GM18861 (cell line): ENCODE results near the gene DLGAP1.

Experiments
- ATAC-seq: cut with Tn5 transposase; IDR thresholded peaks from one replicate; pipeline ENCODE4 v1.9.1; 2021; ENCODE audit not compliant: unreplicated experiment

Gene DLGAP1

DNA sequence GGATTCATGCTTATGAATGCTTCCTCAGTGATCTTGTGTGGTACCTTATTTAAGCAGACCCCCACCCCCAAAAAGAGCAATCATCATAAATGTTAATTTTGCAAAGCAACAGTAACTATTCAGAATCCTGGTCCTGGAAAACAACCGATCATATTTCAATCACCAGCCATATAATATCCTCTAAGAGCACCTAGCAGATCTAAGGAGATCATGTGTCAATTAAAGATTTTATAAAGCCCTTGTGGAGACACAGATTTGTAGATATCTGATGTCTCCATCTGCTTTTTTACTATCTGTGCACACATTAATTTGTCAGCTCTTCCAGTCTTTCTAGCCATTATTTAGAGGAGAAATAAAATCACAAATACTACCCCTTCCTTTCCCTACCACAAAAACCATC, 581.4 kb downstream of the DLGAP1 start:
- no peak for ATAC-seq

DNA sequence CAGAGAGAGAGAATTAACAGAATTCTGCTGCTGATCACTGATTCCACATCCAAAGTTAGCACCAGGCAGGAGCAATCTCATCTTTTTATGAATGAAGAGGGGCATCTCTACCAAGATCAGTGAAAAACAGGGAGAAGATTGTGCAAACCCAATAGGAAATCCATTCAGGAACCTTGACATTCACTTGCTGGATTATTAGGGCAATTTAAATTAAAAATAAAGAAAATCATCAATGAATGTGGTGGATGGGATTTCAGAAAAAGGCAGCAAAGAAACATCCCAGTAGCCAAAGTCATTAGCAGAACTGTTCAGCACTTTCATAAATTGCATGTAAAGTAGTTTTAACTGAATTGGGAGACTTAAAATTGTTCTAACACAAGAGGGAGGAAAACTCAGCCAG, 581.9 kb downstream of the DLGAP1 start:
- ATAC-seq, result no peak

DNA sequence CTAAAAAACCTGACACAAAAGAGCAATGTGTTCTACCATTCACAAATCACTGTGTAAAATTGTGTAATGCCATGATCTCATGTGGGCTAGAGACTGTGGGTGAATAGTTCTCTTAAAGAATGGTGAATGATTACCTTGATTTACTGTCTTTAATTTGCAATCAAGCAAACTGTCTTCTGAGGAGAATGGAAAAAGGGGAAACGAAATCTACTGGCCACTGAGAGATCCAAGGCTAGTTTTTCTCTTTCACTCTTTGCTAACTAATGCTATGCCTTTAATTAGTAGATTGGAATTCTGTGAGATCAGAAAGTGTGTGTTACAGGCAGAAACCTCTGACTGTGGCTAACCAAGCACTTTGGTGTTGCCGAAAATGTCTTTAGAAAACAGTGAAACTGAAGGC, 582.5 kb downstream of the DLGAP1 start:
- no peak for ATAC-seq

DNA sequence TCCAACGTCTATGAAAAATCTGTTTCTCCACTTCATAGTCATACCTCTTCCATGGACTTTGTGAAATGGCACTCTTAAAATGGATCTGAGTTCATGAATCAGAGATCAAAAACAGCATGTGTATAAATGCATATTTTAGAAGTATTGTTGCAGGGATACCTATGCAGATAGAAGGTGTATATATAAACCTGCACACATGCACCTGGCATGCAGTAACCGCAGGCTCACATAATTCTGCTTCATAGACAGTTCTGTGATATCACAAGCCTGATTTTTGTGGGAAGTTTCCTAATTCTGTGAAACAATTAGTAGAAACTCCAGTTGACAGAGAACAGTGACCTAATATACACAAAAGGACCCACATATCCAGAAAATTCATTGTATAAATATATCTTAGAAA, 583.4 kb downstream of the DLGAP1 start:
- ATAC-seq, result no peak

DNA sequence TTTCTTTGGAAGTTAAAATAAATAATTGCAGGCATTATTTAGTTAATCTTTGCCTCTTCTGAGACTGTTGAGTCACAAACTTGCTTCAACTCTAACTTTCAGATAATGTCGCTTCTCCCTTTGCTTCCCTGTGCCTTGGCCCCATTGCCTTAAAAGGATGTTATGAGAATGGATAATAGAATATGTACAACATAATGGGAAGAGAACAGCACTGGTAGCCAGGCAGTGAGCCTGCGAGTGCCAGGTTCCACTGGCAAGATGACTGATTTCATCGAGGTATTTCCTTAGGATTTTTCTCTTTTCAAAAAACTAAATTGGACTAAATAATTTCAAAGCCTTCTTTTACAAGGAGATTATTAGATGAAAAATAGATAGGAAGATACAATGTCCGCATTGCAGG, 584.2 kb downstream of the DLGAP1 start:
- ATAC-seq, result no peak

DNA sequence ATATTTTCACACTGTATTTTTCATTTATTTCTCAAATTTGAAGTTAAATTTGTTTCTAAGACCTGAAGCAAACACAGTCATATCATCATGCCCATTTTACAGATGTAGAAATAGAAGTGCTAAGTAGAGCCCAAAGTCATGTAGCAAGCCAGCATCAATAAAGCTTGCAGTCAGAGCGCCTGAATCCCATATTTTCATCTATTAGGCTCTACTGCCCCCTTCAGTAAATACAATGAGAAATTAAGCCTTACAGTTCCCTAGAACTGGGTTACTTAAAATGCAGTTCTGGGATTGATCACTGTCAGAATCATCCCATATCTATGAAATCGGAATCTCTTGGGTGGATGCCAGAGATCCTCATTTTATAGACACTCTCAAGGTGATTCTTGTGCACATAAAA, 585.3 kb downstream of the DLGAP1 start:
- ATAC-seq, result no peak

DNA sequence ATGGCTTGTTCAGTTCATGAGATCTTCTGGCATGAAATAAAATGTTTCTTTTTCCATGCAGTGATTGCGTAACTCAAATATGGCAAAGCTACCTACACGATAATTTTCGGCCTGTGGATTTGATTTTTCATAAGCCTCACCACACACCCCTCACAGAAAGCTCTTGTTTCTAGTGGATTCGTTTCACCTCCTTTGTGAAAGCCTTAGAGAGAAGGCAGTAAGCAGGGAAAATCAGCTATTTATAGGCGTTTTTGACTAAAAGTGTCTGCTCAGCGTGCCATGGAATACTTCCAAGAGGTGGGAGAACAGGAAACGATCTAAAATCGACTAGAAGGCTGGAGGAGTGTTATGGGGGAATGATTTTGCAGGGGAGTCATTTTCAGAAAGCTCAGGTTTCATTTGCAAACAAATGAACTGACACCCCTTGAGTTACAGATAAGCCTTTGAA, 587.2 kb downstream of the DLGAP1 start:
- no peak for ATAC-seq

DNA sequence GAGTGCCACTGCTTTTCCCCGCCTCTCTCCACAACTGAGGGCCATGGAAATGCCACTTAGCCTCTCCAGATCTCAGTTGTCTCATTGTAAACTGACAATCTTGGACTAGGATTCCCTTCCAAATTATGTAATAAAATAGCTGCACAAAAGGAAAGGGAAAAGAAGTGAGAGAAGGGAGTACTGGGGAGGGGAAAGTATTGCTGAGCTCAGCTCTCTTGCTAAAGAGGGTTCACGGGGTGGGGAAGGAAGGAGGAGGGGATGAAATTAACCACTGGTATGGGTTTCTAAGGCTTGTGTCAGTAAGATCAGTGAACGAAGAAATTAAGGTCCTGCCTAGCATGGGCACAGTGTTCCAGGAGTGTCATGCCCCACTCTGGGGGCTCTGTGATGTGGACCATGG, 587.9 kb downstream of the DLGAP1 start:
- ATAC-seq, result no peak

DNA sequence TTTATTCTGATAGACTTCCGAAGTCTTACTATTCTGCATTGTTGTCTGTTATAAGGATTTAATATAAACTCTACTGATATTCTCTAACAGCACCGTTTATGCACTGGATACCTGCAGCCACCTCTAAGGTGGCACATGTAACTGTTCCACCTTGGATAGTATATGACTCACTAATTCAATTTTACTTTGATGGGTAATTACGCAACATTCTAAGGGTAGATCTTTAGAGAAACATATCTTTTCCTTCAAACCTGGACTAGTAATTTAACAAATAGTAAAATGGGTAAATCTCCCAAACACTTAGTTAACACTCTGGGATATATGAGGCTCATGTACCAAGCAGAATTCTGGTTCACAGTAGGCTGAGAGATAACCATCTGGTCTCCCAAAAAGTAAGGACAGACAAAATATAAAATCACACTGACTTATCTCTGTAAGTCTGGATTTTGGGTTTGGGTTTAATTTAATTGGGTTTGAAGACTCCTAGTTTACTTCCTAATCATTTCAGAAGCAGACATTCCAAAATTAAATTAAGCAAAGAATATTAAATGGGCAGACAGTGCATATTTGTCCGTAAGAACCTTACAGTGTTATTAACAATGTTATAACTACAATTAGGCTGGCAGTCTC, 590.3 kb downstream of the DLGAP1 start:
- ATAC-seq, result no peak

DNA sequence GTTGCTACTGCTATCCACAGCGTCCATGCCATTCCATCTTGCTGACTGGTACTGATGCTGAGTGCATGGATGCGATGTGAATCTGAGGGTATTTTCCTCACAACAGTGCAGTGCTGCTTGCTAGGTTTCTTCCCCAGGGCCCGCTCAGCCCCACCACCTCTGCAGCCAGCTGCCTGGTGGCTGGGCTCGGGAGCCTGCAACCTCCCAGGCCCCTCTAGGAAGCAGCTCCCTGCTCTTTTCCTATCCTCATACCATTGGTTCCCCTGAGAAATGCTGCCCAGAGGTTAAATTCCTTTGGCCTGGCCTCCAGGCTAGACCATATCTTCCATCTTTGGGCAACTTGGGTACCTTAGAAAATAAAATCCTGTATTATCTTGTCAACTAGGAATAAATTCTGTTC, 591.5 kb downstream of the DLGAP1 start:
- no peak for ATAC-seq

DNA sequence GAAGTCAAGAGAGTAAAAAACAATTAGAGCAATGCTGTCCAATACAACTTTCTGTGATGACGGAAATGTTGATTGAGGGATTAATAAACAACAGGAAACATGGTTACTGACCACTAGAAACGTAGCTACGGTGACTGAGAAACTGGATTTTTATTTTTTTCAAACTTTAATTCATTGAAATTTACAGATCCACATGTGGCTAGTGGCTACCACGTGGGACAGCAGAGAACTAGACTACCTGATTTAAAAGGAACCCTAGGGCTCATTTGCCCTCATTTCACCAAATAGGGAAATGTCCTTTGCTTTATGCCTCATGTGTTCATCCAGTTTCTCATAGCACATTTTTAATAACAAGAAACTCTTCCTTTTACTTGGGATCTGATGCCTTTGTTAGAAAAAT, 592.1 kb downstream of the DLGAP1 start:
- ATAC-seq, result no peak

DNA sequence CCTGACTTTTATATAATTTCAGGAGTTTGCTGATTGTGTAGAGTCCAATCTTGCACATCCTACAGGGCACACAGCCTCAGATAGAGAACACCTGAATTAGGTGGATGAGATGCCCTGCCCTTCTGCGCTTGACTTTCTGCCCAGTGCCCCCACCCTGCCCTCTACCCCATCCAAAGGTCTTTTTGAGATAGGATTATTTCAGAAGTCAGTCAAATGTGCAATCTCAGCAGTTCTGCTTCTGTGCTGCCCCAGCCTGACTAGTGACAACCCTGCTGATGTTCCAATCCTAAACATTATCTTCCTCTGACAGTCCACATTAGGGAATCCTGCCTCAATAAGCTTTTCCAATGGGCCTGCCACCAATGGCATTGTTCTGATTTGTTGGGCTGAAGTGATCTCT, 593.6 kb downstream of the DLGAP1 start:
- ATAC-seq, result no peak

DNA sequence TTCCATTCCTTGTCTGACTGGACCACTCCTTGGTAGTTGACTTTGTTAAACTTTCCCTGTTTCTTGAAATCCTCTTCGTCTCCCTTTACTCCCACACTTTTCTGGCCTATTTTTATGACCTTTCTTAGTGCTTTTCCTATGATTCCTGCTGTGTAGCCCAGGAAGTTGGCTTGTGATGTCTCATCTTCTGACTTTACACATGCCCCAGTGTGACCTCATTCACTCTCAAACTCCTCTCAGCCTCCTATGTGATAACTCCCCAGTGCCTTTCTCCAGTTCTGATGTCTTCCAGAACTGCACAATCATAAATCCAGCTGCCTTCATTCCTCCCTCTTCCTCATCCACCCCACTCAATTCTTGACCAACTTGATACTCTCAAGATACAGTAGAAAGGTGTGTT, 597.6 kb downstream of the DLGAP1 start:
- ATAC-seq, result no peak

DNA sequence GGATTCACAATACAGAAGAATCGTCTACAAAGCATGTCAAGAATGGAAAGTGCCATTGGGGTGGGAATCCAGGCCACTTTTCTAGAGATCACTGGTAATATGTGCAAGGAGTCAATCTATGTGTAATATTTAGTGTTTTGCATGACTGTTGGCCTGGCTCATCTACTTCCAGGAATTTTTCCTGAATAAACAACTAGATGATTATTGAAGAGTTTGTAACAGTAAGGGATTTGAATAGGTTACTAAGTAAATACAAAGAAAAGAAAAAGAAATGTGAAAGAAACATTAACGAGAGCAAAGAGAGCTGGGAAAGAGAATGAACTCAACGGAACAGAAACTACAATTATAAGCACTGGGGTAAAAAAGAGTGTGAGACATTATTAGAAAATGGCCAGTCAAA, 599.1 kb downstream of the DLGAP1 start:
- ATAC-seq, result no peak

DNA sequence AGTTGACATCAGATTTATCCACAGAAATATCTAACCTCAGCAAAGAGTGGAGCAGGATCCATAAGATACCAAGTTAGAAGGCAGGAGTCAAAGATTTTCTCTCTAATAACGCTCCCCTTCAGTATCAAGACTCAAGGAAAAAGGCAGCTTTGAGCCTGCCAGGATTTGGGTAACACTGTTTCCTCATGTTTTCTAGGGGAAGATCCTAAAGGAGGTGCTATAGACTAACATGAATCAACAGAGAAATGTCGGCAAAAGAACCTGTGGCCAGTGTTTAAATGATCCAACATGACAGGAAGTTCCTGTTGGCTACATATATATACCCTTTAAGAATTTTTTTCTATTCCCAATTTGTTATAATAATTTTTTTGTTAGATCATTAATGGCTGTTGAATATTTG, 602.8 kb downstream of the DLGAP1 start:
- ATAC-seq, result no peak

DNA sequence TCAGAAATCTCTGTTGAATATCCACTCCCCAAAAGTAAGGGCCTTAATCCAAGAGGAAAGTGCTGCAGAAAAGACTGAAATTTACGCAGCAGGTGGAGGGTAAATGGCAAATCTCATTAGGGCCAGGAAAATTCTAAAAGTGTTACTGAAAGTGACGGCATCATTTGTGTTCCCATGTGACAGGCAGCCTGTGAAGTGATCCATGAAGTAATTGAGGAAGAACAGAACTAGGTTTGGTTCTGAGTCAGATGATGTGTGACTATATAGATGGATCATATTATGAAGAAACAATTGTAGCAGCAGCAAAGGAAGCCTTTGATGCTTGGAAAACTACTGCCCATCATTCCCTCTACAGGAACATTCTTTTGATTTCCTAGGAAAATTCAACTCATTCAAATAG, 603.9 kb downstream of the DLGAP1 start:
- no peak for ATAC-seq

DNA sequence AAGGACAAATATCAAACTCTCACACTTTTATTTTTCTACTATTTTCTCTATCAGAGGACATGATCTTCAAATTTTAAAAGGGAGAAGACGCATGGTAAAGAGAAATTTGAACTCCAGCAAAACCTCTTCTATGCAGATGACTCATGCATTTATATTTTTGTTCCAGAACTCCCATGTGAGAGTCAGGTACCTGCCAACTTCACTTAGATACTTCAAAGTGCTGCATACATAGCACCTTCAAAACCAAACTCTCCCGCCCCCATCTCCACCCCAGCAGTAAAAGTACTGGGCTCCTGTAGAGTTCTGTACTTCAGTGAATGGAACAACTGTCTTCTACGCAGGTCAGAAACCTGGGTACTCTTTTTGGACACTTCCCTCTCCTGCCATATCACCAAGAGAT, 606.8 kb downstream of the DLGAP1 start:
- no peak for ATAC-seq

DNA sequence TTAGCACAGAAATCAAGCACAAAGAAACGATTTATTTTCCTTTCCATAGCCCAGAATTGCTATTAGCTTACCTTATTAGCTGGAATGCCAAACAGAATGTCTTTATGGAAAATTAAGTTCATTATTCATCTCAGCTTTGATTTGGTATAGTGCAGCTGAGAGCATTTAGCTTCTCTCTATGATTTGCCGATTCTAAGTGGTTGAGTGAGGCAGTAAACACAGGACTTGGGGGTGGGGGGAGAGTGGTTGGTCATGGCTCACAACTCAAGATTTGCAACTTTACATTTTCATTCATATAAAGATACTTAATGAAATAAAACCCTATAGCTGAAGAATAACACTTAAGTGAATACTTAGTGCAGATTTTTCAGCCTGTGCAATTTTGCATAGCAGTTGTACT, 609.9 kb downstream of the DLGAP1 start:
- no peak for ATAC-seq

DNA sequence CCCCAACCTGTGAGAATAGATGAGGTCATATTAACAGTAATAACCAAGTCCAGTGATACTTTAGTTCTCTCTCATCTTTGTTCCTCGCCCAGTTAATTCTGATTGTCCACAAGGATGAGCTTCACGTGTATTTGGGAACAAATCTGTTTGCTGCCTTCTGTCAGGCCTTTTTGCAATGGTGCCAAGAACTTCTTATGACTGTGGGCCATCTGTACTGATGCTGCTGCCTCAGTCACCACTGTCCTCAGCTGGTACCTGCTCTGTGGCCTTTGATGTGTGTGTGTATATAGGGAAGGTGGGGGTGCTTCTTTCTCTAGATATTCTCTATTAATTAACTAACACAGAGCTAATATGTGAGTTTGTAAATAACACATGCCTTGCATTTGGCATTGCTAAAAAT, 612.3 kb downstream of the DLGAP1 start:
- ATAC-seq, result no peak

DNA sequence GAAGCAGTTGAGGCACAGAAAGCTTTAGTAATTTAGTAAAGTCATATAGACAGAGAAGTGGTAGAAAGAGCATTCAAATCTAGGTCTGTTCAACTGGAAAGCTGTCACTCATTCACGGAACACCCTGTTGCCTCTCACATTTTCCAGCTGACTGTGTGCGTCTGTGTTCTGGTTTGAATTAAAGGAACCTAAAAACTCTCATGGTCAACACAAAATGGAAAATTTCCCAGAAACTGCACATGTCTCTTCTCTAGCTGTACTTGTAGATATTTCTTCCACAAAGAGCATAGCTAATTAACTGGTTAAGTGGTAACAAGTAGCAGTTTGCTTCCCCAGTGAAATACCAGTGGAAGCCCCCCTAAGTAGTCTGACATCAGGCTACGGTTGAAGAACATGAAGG, 614.3 kb downstream of the DLGAP1 start:
- ATAC-seq, result no peak

DNA sequence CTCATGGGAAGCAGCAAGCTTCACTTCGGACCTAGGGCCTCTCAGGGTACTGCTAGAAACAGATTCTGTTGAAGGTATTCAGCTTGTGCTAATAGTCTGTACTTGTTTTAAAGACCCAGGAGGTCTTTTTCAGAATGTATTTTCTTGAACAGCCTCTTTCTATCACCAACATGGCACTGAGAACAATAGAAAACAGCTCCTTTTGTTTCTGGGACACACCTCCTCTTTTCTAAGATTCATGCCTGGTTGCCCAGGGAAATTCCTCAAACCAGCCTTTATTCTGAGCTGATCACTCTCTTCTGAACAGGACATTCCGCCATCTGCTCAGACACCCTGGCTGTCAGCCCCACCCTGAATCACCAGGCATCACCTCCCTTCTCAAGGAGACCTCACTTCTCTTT, 615.5 kb downstream of the DLGAP1 start:
- ATAC-seq, result no peak

DNA sequence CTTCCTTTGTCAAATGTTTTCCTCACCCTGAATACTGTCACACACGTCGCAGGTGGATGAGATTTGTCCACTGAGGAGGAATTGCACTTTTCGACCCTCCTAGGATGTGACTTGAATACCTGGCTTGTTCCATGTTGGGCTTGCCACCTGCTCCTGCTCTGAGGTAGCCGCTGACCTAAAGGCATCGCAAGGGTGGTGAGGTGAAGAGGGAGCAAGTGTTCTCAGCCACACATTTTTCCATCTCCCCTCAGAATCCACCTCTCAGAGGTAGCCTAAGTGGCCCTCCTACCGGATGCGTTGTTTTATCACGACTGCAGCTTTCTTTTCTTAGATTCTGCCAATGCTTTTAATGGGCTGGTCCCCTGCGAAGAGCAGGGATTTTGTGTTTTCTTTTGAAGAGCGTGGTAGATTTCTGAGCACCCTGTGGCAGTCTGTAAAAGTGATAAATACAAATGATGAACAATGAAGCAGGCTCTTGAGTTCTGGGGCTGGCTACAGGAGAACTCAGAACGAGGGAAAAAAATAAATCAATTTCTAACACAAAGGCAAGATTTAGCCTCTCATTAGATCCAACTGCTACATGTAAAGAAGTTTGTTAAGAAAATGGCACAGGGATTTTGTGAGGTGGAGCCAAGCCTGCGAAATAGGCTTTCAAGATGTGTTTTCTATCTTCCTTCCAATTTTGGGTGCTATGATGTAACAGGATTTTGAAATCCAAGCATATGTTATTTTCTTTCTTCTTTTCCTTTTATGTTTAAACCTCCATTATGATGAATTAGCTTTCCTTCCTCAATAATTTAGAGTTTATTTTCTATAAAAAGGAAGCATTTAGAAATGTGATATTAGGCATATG, 618.4 kb downstream of the DLGAP1 start:
- ATAC-seq, result no peak
